Measurements from ENCODE around the gene DEF6.

DEF6 gene, protein sequence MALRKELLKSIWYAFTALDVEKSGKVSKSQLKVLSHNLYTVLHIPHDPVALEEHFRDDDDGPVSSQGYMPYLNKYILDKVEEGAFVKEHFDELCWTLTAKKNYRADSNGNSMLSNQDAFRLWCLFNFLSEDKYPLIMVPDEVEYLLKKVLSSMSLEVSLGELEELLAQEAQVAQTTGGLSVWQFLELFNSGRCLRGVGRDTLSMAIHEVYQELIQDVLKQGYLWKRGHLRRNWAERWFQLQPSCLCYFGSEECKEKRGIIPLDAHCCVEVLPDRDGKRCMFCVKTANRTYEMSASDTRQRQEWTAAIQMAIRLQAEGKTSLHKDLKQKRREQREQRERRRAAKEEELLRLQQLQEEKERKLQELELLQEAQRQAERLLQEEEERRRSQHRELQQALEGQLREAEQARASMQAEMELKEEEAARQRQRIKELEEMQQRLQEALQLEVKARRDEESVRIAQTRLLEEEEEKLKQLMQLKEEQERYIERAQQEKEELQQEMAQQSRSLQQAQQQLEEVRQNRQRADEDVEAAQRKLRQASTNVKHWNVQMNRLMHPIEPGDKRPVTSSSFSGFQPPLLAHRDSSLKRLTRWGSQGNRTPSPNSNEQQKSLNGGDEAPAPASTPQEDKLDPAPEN

DNA sequence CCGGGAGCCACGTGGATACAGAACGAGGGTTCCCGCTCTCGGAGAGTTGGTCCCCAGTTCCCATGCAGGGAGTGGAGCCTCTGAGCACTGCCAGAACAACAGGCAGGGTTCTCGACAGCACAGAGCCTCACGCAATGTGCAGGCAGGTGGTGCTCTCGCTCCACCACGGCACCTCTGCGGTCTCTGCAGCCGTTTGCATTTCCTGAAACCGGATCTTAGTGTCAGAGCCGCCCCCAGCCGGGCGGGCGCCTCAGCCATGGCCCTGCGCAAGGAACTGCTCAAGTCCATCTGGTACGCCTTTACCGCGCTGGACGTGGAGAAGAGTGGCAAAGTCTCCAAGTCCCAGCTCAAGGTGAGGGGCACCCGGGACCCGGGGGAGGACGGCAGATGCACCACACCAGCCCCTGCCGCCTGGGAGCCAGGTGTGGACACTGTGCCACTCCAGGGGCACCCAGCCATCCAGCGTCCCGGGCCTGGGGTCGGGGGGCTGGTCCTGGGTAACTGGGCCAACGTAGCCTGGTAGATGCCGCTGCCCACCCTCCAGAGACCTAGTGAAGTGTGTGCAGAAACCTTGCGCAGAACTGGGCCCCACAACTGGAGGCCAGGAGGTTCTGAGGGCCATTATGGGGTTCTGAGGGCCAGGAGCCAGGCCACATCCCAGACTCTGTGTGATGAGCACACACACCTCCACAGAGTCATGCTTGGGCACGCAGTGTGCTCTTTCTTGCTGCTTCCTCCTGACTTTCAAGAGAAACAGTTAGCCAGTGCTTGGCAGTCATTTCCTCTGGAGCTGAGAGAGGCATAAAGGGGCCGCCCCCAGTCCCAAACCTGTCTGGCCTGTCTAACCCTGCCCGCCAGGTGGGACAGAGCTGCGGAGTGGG lies at the start of gene DEF6:
Gene DEF6 (plus strand): TSS at position 218 of the 881 bp plus-strand sequence. CDS start 39 bp downstream, at position 257.
- ChIA-PET CTCF (interaction anchor here (0.6 to 13.4 kb wide), 24 partner anchors 10 to 437 kb away, joined by 3 to 198 read pairs (median 3); partner anchors contain the start of genes FANCE, PPARD and RPL10A), POLR2A (no interaction called here)
- TF ChIP-seq, protein P1, sequence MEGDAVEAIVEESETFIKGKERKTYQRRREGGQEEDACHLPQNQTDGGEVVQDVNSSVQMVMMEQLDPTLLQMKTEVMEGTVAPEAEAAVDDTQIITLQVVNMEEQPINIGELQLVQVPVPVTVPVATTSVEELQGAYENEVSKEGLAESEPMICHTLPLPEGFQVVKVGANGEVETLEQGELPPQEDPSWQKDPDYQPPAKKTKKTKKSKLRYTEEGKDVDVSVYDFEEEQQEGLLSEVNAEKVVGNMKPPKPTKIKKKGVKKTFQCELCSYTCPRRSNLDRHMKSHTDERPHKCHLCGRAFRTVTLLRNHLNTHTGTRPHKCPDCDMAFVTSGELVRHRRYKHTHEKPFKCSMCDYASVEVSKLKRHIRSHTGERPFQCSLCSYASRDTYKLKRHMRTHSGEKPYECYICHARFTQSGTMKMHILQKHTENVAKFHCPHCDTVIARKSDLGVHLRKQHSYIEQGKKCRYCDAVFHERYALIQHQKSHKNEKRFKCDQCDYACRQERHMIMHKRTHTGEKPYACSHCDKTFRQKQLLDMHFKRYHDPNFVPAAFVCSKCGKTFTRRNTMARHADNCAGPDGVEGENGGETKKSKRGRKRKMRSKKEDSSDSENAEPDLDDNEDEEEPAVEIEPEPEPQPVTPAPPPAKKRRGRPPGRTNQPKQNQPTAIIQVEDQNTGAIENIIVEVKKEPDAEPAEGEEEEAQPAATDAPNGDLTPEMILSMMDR (IDR thresholded peaks at IDR 0.05; ENCODE audit: control extremely low read depth, extremely low read depth, low read depth, missing control alignments) = peak; percentile 89
- DNase-seq (ENCODE audit: extremely low spot score) = peak; percentile 93

DNA sequence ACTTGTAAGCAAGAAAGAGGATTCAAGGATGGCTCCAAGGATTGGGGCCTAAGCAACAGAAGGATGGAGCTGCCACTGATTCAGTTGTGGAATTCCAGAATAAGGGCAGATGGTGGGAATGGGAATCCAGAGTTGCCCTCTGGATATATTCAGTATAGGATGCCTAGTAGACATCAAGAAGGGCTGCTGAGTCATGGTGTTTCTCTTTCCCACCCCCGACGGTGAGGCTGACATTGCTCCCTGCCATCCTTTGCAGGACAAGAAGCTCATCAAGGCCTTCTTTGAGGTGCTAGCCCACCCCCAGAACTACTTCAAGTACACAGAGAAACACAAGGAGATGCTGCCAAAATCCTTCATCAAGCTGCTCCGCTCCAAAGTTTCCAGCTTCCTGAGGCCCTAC lies 49.3 kb upstream of the DEF6 start:
- CTCF ChIA-PET = interaction anchor here (1.0 to 6.1 kb wide), 5 partner anchors 8 to 261 kb away, joined by 3 to 42 read pairs (median 4); partner anchors contain the start of gene ZNF76
- no peak for DNase-seq (ENCODE audit: extremely low spot score)

DNA sequence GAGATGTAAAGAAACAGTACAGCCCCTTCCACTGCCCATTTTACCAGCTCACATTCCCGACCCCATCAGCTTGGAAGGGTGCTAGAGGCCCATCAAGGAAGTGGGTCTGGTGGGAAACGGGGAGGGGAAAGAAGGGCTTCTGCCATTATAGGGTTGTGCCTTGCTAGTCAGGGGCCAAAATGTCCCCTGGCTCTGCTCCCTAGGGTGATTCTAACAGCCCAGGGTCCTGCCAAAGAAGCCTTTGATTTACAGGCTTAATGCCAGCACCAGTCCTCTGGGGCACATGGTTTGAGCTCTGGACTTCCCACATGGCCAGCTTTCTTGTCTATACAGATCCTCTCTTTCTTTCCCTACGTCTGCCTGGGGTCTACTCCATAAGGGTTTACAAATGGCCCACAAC lies 48.7 kb upstream of the DEF6 start:
- TF ChIP-seq, protein P1 (IDR thresholded peaks at IDR 0.05; ENCODE audit: control extremely low read depth, extremely low read depth, low read depth, missing control alignments) = no peak
- CTCF ChIA-PET = interaction anchor here (1.0 to 6.1 kb wide), 5 partner anchors 9 to 262 kb away, joined by 3 to 42 read pairs (median 4); partner anchors contain the start of gene ZNF76
- DNase-seq (ENCODE audit: extremely low spot score) = no peak
- POLR2A ChIA-PET = no interaction called here

More for the DNA sequence above, 49.3 kb upstream of the DEF6 start:
- TF ChIP-seq, protein P1 (IDR thresholded peaks at IDR 0.05; ENCODE audit: control extremely low read depth, extremely low read depth, low read depth, missing control alignments) = no peak
- POLR2A ChIA-PET = no interaction called here

DNA sequence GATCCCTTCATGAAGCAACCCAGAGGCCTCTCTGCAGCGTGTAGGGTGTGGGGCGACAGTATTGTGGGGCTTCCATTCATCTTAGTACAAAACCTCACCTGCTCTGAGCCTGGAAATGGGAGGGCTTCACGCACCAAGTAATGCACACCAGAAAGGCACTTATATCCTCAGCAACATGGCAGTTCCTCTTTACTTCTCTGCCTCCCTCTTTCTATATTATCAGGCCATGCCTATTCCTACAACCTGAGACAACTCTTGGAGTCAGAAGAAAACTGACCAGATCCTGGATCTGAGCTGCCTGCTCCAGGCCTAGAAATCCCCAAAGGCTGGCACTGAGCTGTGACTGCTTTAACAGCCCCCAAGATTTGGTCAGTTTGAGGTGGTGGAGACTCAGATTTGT lies 45.7 kb upstream of the DEF6 start:
- ChIA-PET CTCF (interaction anchor here (6.1 kb wide), 1 partner anchor 12 kb away, joined by 42 read pairs; no protein-coding TSS in a partner anchor), POLR2A (no interaction called here)
- DNase-seq (ENCODE audit: extremely low spot score) = no peak
- TF ChIP-seq, protein P1 (IDR thresholded peaks at IDR 0.05; ENCODE audit: control extremely low read depth, extremely low read depth, low read depth, missing control alignments) = no peak

DNA sequence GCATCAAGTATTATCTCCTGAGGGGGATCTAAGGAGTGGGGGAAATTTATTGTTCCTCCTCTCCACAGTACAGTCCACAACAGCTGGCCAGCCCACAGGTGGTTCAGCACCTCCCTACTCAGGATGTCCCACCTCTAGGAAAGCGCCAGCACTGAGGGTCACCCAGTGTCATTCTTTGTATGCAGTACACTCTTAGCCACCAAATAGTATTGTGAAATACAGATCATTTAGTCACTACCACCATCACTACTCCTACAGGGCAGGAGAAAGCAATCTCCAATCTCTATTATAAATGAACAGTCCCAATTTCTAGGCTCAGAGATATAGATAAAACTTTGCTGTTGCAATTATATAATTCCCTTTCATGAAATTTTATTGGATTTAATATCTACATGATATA lies 44.4 kb upstream of the DEF6 start:
- no peak for DNase-seq (ENCODE audit: extremely low spot score)
- TF ChIP-seq, protein P1 (IDR thresholded peaks at IDR 0.05; ENCODE audit: control extremely low read depth, extremely low read depth, low read depth, missing control alignments) = no peak
- ChIA-PET CTCF (interaction anchor here (6.1 kb wide), 1 partner anchor 13 kb away, joined by 42 read pairs; no protein-coding TSS in a partner anchor), POLR2A (no interaction called here)

DNA sequence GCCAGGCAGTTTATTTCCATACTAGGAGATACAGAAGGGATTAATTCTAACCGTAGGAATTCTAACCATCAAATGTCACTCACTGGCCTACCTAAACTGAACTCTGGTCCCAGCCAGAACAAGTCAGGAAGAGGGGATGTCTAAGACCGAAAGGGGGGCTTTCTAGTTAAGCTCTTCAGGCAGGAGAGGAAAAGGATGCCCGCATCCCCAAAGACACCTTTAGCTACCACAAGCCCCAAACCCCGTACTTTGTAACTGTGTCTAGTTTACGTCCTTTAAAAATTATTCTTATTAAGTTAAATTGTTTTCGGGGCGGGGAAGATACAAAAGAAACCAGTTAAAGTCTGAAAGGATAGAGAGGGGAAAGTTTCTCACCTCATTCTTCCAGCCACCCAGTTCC lies 39.3 kb upstream of the DEF6 start:
- TF ChIP-seq, protein P1 (IDR thresholded peaks at IDR 0.05; ENCODE audit: control extremely low read depth, extremely low read depth, low read depth, missing control alignments) = no peak
- ChIA-PET POLR2A (no interaction called here), CTCF (interaction anchor here (1.1 to 7.3 kb wide), 4 partner anchors 9 to 478 kb away, joined by 3 to 63 read pairs (median 8); partner anchors contain the start of gene ARMC12)
- no peak for DNase-seq (ENCODE audit: extremely low spot score)

All from GM10248 (cell line).